Neural progenitor cell (in vitro differentiated cells): ENCODE results near the gene KIF18B.

Experiments
- CTCF ChIP-seq: fragments of 200-600 bp; sonication (generic); IDR thresholded peaks from 2 replicates; pipeline ENCODE4 v1.5.1; 2017; ENCODE audit warnings: antibody characterized with exemption, mild to moderate bottlenecking
- EZH2 ChIP-seq: fragments of 200-600 bp; sonication (generic); IDR thresholded peaks from 2 replicates; pipeline ENCODE4 v1.6.1; 2017; ENCODE audit warnings: antibody characterized with exemption, mild to moderate bottlenecking, moderate library complexity

- TF ChIP-seq CTCF (no peak), EZH2 (no peak)
Observed at GRCh38 chr17:44905006-44906000, 42.3 kb downstream of the KIF18B start.
